ENCODE results near the gene FZD10. TPM values are rescaled to one million over a fixed set of nuclear protein-coding genes. Genes with fewer than 3 reads are reported as not detected.

Gene FZD10
- total RNA-seq, 2 experiments from 2014 or later: not detected

DNA sequence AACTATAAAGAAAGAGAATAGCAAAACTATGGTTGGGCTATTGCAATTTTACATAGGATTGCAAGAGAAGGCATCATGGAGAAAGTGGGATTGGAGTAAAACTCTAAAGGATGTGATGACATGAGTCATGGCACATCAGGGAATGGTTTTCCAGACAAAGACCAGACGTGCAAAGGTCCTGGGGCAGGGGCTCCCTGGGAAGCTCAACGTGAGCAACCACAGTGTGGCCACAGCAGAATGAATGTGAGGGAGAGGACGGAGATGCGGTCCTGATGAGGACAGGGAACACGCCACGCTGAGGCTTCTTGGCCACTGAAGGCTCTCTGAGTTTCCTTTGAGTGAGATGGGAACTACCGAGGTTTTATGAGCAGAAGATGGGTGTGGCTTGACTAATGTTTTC lies 38.2 kb downstream of the FZD10 start:
- CTCF ChIA-PET: no interaction called here
- POLR2A ChIA-PET: no interaction called here

DNA sequence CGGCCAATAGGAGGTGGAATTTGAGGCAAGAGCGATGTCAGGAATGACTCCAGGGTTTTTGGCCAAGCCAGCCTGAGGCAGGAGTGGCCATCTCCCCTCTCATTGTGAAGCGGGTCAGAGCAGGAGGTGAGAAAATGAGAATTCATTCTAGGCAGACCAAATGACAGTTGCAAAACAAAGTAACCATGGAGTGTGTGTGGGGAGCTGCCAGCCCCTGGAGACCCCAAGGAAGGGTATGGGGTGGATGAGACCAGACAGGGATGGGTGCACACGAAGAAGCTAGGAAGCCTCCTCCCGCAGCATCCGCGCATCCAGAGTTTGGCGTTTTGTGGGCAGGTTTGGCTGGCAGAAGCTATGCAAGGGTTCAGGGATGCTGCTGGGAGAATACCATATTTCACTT lies 38.8 kb downstream of the FZD10 start:
- ChIA-PET POLR2A (no interaction called here), CTCF (no interaction called here)

DNA sequence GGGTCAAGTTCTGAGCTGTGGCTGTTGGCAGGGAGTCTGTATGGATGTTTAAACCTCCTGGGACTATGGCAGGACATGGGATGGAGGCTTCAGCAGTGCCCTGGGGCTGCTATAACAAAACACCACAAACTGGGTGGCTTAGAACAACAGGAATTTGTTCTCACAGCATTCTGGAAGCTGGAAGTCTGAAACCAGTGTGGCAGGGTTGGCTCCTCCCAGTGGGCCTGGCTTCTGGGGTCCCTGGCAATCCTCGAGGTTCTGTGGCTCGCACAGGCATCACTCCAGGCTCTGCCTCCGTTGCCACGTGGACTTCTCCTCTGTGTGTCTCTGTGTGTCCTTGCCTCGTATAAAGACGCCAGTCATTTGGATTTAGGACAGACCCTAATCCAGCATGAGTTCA lies 39.9 kb downstream of the FZD10 start:
- CTCF ChIA-PET: no interaction called here
- POLR2A ChIA-PET: no interaction called here

GRCh38 chr12:130203151-130203550 lies 40.9 kb downstream of the FZD10 start:
- ChIA-PET POLR2A (no interaction called here), CTCF (no interaction called here)

- ChIA-PET CTCF (no interaction called here), POLR2A (no interaction called here)
Measured at GRCh38 chr12:130204541-130204953, 42.3 kb downstream of the FZD10 start.

GRCh38 chr12:130205495-130205894 lies 43.2 kb downstream of the FZD10 start:
- ChIA-PET CTCF (no interaction called here), POLR2A (no interaction called here)

DNA sequence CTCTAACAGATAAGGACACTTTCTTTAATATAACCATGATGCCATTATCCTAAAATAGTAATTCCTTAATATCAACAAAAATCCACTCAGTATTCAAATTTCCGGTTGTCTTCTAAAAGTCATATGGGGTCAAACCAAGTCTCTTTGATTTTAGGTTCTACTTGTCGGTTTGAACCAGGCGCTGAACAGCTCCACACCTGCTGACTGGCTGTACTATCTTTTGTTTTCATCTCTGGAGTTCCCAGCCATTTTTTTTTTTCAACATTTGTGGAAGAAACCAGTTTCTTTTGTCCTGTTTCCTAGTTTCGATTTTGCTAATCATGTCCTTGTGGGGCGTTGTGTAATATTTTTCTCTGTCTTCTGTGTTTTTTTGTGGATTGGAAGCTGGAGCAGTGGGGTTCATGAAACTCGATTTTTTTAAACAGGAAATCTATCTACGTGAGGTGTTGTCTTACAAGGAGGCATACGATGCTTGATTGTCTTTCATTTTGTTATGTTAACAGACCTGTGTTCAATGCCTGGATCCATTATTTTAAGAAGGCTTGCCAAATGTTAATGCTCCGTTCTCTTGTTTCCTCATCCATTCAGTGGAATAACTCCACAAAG lies 50.2 kb downstream of the FZD10 start:
- POLR2A ChIA-PET: no interaction called here
- CTCF ChIA-PET: no interaction called here

DNA sequence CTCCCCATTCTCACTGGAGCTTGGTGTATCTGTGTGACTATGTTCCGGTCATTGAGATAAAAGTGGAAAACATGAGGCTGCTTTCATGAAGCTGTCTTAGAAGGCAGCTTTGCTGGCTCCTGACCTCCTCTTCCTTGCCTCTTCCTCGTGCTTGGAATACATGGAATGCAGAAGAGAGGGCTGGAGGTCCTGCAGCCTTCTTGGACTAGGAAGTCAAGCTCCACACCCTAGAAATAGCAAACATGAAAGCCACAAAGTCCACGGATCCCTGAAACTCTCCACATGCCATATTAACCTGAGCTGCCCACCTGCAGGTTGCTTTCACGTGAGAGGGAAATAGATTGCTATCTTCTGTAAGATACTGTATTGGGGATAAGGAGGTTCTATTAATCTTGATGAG lies 51.0 kb downstream of the FZD10 start:
- CTCF ChIA-PET: interaction anchor here (0.6 kb wide), 1 partner anchor 136 kb away, joined by 3 read pairs; no protein-coding TSS in a partner anchor
- POLR2A ChIA-PET: no interaction called here

- ChIA-PET POLR2A (no interaction called here), CTCF (no interaction called here)
Measured at GRCh38 chr12:130214686-130215395, 52.6 kb downstream of the FZD10 start.

Other genes with a start within 250 kb of the FZD10 start
- not detected for gene PIWIL1, start 175.4 kb downstream of the FZD10 start, total RNA-seq